Activated CD4-positive, alpha-beta memory T cell treated with anti-CD3 and anti-CD28 coated beads for 36 hours (primary cell): ENCODE data around the gene NDOR1. TPM values are rescaled to one million over a fixed set of nuclear protein-coding genes. Genes with fewer than 3 reads are reported as not detected.

Source experiments
- CTCF ChIA-PET: fragments of 350-600 bp; sonication (Branson Sonifier 250); formaldehyde crosslinking; loops from one replicate; lab custom pipeline; 2021; ENCODE audit warnings: antibody characterized with exemption, inconsistent platforms; lab: Charles Lee
- POLR2A ChIA-PET: fragments of 350-600 bp; sonication (Branson Sonifier 250); formaldehyde crosslinking; loops from one replicate; lab custom pipeline; 2021; ENCODE audit warnings: antibody characterized with exemption; lab: Charles Lee
- DNase-seq: peaks from one replicate; pipeline ENCODE4 v3.0.0-alpha.2; 2020
- H3K27ac Mint-ChIP-seq: one replicate; pipeline ENCODE4 v1.8.0; 2021; ENCODE audit warnings: mixed read lengths
- H3K27me3 Mint-ChIP-seq: one replicate; pipeline ENCODE4 v1.8.0; 2021; ENCODE audit warnings: mixed read lengths
- H3K36me3 Mint-ChIP-seq: one replicate; pipeline ENCODE4 v1.8.0; 2021; ENCODE audit warnings: mixed read lengths
- H3K4me1 Mint-ChIP-seq: one replicate; pipeline ENCODE4 v1.8.0; 2021; ENCODE audit warnings: low read depth, mixed read lengths
- H3K4me3 Mint-ChIP-seq: one replicate; pipeline ENCODE4 v1.8.0; 2021; ENCODE audit warnings: mild to moderate bottlenecking, mixed read lengths
- H3K9me3 Mint-ChIP-seq: one replicate; pipeline ENCODE4 v1.8.0; 2021; ENCODE audit warnings: mixed read lengths
- intact Hi-C: fragments of 100-400 bp; cut with micrococcal nuclease; formaldehyde crosslinking; loops from one replicate; pipeline ENCODE4 v1.15.1; 2023
- total RNA-seq, 2 experiments: library from RNA; stranded (reverse); gene quantifications; one replicate each; pipeline ENCODE4 v1.2.3, GENCODE V29; 2021

NDOR1 gene
- total RNA-seq, 2 experiments from 2014 or later, result 29.4 to 31.3 TPM

GRCh38 chr9:137178939-137179630 lies 26.4 kb upstream of the NDOR1 start:
- no peak overlapping the region for H3K4me3 Mint-ChIP-seq
- peaks cover 7% of the 10 kb centered on the region for H3K36me3 Mint-ChIP-seq
- no peaks in the 10 kb centered on the region for H3K9me3 Mint-ChIP-seq
- no peak overlapping the region for H3K27ac Mint-ChIP-seq
- intact Hi-C loops, result no loop called here
- ChIA-PET POLR2A (no interaction called here), CTCF (no interaction called here)
- DNase-seq, result no peak
- peaks cover under 1% of the 10 kb centered on the region for H3K4me1 Mint-ChIP-seq
- H3K27me3 Mint-ChIP-seq, result no peaks in the 10 kb centered on the region

GRCh38 chr9:137179761-137180160 lies 25.7 kb upstream of the NDOR1 start:
- ChIA-PET CTCF (no interaction called here), POLR2A (no interaction called here)
- Mint-ChIP-seq H3K9me3 (no peaks in the 10 kb centered on the region), H3K4me1 (peaks cover 2% of the 10 kb centered on the region), H3K36me3 (peaks cover 12% of the 10 kb centered on the region), H3K27ac (no peak overlapping the region), H3K4me3 (no peak overlapping the region), H3K27me3 (no peaks in the 10 kb centered on the region)
- intact Hi-C loops, result no loop called here
- no peak for DNase-seq

GRCh38 chr9:137180491-137180890 lies 25.0 kb upstream of the NDOR1 start:
- DNase-seq, result no peak
- intact Hi-C loops, result no loop called here
- H3K36me3 Mint-ChIP-seq, result peaks cover 12% of the 10 kb centered on the region
- no peaks in the 10 kb centered on the region for H3K9me3 Mint-ChIP-seq
- ChIA-PET POLR2A (interaction anchor here (0.7 to 1.5 kb wide), 2 partner anchors 60 to 91 kb away, joined by 3 read pairs; partner anchors contain the start of gene TUBB4B), CTCF (interaction anchor here (1.0 kb wide), 1 partner anchor 47 kb away, joined by 4 read pairs; the partner anchor contains the start of gene RNF224)
- H3K4me1 Mint-ChIP-seq, result peaks cover 2% of the 10 kb centered on the region
- no peak overlapping the region for H3K4me3 Mint-ChIP-seq
- no peaks in the 10 kb centered on the region for H3K27me3 Mint-ChIP-seq
- no peak overlapping the region for H3K27ac Mint-ChIP-seq

GRCh38 chr9:137181680-137182079 lies 23.8 kb upstream of the NDOR1 start:
- Mint-ChIP-seq H3K36me3 (peaks cover 12% of the 10 kb centered on the region), H3K27ac (no peak overlapping the region), H3K27me3 (no peaks in the 10 kb centered on the region), H3K9me3 (no peaks in the 10 kb centered on the region), H3K4me3 (no peak overlapping the region), H3K4me1 (peaks cover 11% of the 10 kb centered on the region)
- no peak for DNase-seq
- POLR2A ChIA-PET, result interaction anchor here (1.5 kb wide), 1 partner anchor 90 kb away, joined by 3 read pairs; no protein-coding TSS in a partner anchor
- CTCF ChIA-PET, result interaction anchor here (1.0 kb wide), 1 partner anchor 46 kb away, joined by 4 read pairs; the partner anchor contains the start of gene RNF224
- intact Hi-C loops, result no loop called here

GRCh38 chr9:137182836-137183235 lies 22.7 kb upstream of the NDOR1 start:
- CTCF ChIA-PET, result no interaction called here
- peaks cover 12% of the 10 kb centered on the region for H3K36me3 Mint-ChIP-seq
- POLR2A ChIA-PET, result no interaction called here
- H3K27ac Mint-ChIP-seq, result no peak overlapping the region
- no peak overlapping the region for H3K4me3 Mint-ChIP-seq
- no peak for DNase-seq
- H3K27me3 Mint-ChIP-seq, result no peaks in the 10 kb centered on the region
- H3K9me3 Mint-ChIP-seq, result no peaks in the 10 kb centered on the region
- peaks cover 22% of the 10 kb centered on the region for H3K4me1 Mint-ChIP-seq
- intact Hi-C loops, result no loop called here

- POLR2A ChIA-PET, result no interaction called here
- no peaks in the 10 kb centered on the region for H3K9me3 Mint-ChIP-seq
- no peaks in the 10 kb centered on the region for H3K27me3 Mint-ChIP-seq
- no peak for DNase-seq
- no peak overlapping the region for H3K4me3 Mint-ChIP-seq
- intact Hi-C loops, result no loop called here
- CTCF ChIA-PET, result no interaction called here
- peaks cover 16% of the 10 kb centered on the region for H3K36me3 Mint-ChIP-seq
- no peak overlapping the region for H3K27ac Mint-ChIP-seq
- peaks cover 24% of the 10 kb centered on the region for H3K4me1 Mint-ChIP-seq
Observed at GRCh38 chr9:137183980-137184595, 21.4 kb upstream of the NDOR1 start.

- no peak for DNase-seq
- Mint-ChIP-seq H3K4me3 (no peak overlapping the region), H3K27ac (no peak overlapping the region), H3K27me3 (no peaks in the 10 kb centered on the region), H3K9me3 (no peaks in the 10 kb centered on the region), H3K36me3 (peaks cover 17% of the 10 kb centered on the region), H3K4me1 (peaks cover 32% of the 10 kb centered on the region)
- intact Hi-C loops, result no loop called here
- CTCF ChIA-PET, result no interaction called here
- POLR2A ChIA-PET, result no interaction called here
Observed at GRCh38 chr9:137184881-137185660, 20.4 kb upstream of the NDOR1 start.

GRCh38 chr9:137185921-137186320 lies 19.6 kb upstream of the NDOR1 start:
- POLR2A ChIA-PET, result no interaction called here
- intact Hi-C loops, result no loop called here
- Mint-ChIP-seq H3K4me1 (peaks cover 38% of the 10 kb centered on the region), H3K27ac (no peak overlapping the region), H3K9me3 (no peaks in the 10 kb centered on the region), H3K36me3 (peaks cover 22% of the 10 kb centered on the region), H3K27me3 (no peaks in the 10 kb centered on the region), H3K4me3 (no peak overlapping the region)
- DNase-seq, result no peak
- CTCF ChIA-PET, result interaction anchor here (1.1 kb wide), 1 partner anchor 51 kb away, joined by 3 read pairs; no protein-coding TSS in a partner anchor

GRCh38 chr9:137186385-137186784 lies 19.1 kb upstream of the NDOR1 start:
- peak overlapping the region; percentile 95 for H3K4me3 Mint-ChIP-seq
- intact Hi-C loops, result no loop called here
- H3K4me1 Mint-ChIP-seq, result peaks cover 40% of the 10 kb centered on the region
- H3K9me3 Mint-ChIP-seq, result no peaks in the 10 kb centered on the region
- H3K27me3 Mint-ChIP-seq, result no peaks in the 10 kb centered on the region
- ChIA-PET CTCF (interaction anchor here (1.1 kb wide), 1 partner anchor 50 kb away, joined by 3 read pairs; no protein-coding TSS in a partner anchor), POLR2A (no interaction called here)
- H3K36me3 Mint-ChIP-seq, result peaks cover 23% of the 10 kb centered on the region
- DNase-seq, result no peak
- no peak overlapping the region for H3K27ac Mint-ChIP-seq

- CTCF ChIA-PET, result interaction anchor here (0.7 to 3.4 kb wide), 5 partner anchors 13 to 53 kb away, joined by 3 to 14 read pairs (median 12); partner anchors contain the start of genes NDOR1, RNF208, TMEM203 and TPRN
- peak overlapping the region; percentile 95 for H3K4me3 Mint-ChIP-seq
- DNase-seq, result no peak
- peaks cover 40% of the 10 kb centered on the region for H3K4me1 Mint-ChIP-seq
- no peaks in the 10 kb centered on the region for H3K27me3 Mint-ChIP-seq
- peaks cover 20% of the 10 kb centered on the region for H3K36me3 Mint-ChIP-seq
- intact Hi-C loops, result no loop called here
- peak overlapping the region; percentile 81 for H3K27ac Mint-ChIP-seq
- no peaks in the 10 kb centered on the region for H3K9me3 Mint-ChIP-seq
- POLR2A ChIA-PET, result interaction anchor here (0.8 to 2.9 kb wide), 5 partner anchors 18 to 60 kb away, joined by 3 to 13 read pairs (median 4); partner anchors contain the start of genes CYSRT1, NDOR1 and TMEM203
Observed at GRCh38 chr9:137187386-137187785, 18.1 kb upstream of the NDOR1 start.

- intact Hi-C loops, result loop anchor here (1.0 kb wide), 4 partner anchors 12 to 52 kb away; partner anchors contain the start of genes NDOR1, TMEM203 and TPRN
- no peaks in the 10 kb centered on the region for H3K9me3 Mint-ChIP-seq
- H3K27ac Mint-ChIP-seq, result peak overlapping the region; percentile 81
- no peaks in the 10 kb centered on the region for H3K27me3 Mint-ChIP-seq
- CTCF ChIA-PET, result interaction anchor here (0.7 to 3.4 kb wide), 9 partner anchors 13 to 153 kb away, joined by 3 to 14 read pairs (median 11); partner anchors contain the start of genes NDOR1, RNF208, TMEM203 and TPRN
- H3K4me1 Mint-ChIP-seq, result peaks cover 40% of the 10 kb centered on the region
- H3K4me3 Mint-ChIP-seq, result peak overlapping the region; percentile 95
- peaks cover 20% of the 10 kb centered on the region for H3K36me3 Mint-ChIP-seq
- POLR2A ChIA-PET, result interaction anchor here (0.8 to 2.9 kb wide), 11 partner anchors 13 to 61 kb away, joined by 3 to 18 read pairs (median 5); partner anchors contain the start of genes CYSRT1, NDOR1, TMEM203 and TPRN
- DNase-seq, result no peak
Observed at GRCh38 chr9:137188086-137188489, 17.4 kb upstream of the NDOR1 start.
